GM21423 (cell line): Measurements from ENCODE around the gene CCNE1.
"Not testable (repeated sequence)": the region's sequence is repeated elsewhere in the genome, so short reads cannot be mapped to it uniquely, and the experiment has no call there.

Source experiments
- ATAC-seq: cut with Tn5 transposase; IDR thresholded peaks from one replicate; pipeline ENCODE4 v1.9.1; 2021; ENCODE audit warnings: mild to moderate bottlenecking, moderate library complexity; ENCODE audit not compliant: unreplicated experiment

Gene CCNE1

DNA sequence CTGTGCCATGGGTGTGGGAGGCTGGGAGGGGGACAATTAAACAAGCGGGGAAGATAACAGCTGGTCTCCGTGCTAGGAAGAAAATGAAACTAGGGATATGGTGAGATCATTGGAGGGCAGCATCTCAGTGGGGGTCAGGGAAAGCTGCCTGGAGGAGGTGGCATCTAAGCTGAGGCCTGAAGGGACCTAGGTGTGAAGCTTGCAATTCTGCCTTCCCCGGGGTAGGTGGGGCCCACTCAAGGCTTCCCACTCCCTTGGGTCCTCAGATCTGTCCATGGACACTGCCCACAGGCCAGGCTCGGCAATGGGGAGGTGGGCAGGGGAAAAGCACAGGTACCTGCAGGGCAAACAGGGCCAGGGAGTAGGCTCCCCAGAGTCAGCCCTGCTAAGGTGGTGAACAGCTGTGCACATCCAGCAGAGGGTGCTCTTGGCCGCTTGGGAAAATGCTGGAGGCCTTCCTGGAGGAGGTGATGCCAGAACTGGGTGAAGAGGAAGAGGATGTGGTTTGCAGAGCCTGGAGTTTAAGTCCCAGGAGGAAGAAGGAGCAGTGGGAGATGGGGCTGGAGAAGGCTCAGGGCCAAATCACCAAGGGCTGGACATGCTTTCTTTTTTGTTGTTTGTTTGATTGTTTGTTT is 25.7 kb upstream of the CCNE1 start:
- ATAC-seq = no peak

DNA sequence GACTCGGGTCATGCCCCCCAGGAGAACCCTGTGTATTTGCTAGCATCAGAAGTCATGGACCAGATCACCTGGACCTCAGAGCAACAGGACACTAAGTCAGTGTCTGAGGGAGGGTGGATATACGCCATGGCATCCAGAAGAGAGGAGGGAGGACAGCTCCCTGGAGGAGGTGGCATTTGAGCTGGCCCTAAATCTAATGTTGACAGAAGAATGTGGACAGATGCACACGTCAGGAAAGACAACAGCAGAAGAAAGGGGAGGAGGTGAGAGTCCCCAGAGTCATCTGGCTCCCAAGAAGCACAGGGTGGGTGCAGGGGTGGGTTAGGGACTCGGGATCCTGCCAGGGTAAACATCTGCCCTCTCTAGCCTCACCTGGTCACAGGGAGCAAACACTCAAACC is 24.5 kb upstream of the CCNE1 start:
- ATAC-seq = no peak

DNA sequence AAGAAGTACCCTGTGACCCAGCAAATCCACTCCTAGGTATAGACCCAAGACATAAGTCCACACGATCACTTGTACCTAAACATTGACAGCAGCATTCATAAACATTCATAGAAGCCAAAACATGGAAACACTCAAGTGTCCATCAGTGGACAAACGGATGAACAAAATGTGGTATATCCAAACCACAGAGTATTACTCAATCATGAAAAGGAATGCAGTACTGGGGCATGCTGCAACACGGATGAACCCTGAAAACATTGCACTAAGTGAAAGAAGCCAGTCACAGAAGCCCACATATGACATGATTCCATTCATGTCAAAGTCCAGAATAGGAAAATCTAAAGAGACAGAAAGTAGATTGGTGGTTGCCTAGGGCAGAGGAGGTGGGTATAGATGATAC is 22.8 kb upstream of the CCNE1 start:
- ATAC-seq = no peak

DNA sequence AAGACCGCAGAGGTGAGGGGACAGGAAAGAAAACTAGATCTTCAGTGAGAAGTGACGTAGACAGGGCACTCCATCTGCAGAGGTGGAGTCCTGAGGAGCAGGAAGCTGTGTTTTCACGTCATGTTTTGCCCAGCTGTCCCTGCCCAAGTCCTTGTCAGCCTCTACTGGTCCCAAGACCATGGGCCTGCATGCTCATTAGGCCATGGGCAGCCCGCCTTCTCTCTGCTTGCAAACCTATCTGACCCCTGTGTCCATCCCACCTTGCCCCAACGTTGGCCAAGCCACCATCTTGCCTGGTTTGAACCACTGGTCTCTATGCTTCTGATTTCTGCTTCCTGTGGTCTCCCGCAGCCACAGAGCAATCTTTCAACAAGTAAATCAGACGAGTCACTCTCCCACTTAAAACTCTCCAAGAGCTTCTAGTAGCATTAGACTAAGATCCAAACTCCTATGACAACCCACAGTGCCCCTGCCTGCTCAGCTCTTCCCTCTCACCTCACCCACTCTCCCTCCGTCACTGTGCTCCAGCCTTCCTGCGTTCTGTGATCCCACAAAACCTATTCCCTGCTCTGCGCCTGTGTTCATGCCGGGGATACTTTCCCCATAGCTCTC is 18.6 kb upstream of the CCNE1 start:
- ATAC-seq = no peak

DNA sequence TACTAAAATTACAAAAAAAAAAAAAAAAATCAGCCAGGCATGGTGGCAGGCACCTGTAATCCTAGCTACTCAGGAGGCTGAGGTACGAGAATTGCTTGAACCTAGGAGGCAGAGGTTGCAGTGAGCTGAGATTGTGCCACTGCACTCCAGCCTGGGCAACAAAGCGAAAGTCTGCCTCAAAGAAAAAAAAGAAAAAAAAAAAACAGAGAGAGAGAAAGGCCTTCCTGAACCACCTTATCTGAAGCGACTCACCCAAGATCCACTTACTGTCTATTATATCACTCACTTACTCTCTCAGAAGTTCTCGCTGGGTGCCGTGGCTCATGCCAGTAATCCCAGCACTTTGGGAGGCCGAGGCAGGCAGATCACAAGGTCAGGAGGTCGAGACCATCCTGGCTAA is 17.3 kb upstream of the CCNE1 start:
- ATAC-seq = not testable (repeated sequence)

DNA sequence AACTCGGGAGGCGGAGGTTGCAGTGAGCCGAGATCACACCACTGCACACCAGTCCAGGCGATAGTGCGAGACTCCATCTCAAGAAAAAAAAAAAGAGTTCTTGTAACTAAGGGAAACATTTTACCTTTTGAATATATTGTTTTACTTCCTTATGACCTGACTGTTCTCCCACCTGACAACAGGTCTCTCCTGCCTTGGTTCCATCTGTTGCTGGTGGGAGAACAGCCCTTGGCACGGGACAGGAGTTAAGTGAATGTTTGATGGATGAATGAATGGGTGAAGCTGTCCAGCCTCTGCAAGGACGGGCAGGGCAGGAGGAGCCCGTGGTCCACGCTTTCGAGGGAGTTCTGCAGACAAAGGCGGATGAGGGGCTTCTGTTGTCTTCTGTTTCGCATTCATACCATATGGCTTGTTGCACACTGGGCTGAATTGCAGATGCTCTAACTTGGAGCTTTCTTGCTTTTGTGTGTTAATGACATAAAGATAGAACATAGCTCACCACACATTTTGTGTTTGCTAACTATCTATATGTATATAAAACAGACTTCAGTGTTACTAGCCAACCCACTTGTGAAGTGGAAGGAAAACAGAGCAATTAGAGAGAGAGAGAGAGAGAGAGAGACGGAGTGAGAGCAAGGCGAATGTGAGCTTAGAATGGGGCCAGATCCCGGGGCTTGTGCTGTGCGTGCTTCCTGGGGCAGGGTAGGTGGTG is 16.2 kb upstream of the CCNE1 start:
- ATAC-seq = no peak

DNA sequence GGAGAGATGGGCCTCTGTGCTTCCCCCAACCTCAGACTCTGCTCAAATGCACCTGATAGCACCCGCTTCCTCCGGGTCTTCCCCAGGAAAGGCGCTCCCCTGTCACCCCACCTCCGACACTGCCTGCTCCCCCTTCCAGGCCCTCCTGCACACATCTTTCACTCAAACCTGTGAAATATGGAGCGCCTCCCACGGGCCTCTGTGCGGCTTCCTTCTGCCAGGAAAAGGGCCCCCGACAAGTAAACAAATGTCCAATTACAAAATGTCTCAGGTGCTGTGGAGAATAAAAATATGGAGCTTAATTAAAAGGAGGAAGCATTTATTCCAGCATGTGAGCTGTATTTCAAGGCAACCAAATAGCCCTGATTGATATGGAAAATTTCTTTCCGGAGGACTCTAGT is 15.6 kb upstream of the CCNE1 start:
- ATAC-seq = no peak

DNA sequence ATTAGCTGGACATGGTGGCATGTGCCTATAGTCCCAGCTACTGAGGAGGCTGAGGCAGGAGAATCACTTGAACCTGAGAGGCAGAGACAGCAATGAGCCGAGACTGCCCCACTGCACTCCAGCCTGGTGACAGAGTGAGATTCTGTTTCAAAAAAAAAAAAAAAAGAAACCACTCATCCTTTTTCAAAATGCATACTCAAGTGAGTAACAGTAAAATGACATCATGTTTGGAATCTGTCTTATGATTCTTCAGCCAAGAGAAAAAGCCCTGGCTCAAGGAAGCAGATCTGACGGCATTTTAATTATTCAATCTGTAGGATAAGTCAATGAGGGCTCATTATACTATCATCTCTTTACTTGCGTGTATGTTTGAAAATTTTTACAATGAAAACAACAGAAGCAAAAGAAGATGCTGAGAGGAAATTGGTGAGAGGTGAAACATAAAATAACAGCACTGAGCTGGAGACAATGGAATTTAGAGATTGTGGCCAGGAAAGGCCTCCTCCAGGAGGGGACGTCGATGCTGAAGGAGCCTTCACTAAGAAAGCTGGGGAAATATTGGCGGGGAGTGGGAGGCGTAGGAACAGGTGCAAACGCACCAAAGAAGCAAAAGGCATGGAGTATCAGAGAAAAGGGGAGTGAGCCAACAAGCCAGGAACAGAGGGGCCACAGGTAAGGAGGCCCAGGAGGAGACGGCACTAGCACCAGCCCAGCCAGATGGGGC is 12.9 kb upstream of the CCNE1 start:
- ATAC-seq = no peak

DNA sequence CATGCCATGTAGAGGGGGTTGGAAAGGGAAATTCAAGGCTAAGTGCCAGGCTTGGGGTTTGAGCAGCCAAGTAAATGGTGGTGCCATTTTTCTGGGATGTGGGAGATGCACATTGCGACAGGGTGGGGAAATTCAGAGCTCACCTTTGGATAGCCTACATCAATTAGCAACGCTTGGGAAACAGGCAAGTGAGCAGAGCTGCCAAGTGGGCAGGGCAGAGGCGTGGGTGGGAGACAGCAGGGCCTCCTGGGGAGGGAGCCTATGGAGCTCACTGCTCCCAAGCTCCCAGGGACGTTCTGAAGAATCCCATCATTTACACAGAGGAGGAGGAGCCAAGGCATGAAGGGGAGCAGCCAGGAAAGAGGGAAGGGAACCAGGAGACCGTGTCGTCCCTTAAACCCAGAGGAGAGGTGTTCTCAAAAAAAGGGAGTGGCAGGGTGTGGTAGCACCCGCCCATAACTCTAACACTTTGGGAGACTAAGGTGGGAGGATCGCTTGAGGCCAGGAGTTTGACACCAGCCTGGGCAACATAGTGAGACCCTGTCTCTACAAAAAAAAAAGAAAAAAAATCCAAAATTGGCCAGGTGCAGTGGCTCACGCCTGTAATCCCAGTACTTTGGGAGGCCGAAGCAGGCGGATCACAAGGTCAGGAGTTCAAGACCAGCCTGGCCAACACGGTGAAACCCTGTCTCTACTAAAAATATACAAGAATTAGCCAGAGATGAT is 11.5 kb upstream of the CCNE1 start:
- no peak for ATAC-seq

DNA sequence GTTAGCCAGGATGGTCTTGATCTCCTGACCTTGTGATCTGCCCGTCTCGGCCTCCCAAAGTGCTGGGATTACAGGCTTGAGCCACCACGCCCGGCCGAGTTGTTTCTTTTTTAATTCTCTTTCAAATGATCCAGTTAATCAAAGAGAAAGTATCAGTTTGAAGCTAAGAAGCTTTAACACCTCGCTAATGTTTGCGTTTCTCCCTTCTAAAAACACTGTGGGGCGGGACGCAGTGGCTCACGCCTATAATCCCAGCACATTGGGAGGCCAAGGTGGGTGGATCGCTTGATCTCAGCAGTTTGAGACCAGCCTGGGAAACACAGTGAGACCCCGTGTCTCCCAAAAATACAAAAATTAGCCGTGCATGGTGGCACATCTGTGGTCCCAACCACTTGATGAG is 7.8 kb upstream of the CCNE1 start:
- ATAC-seq = not testable (repeated sequence)

DNA sequence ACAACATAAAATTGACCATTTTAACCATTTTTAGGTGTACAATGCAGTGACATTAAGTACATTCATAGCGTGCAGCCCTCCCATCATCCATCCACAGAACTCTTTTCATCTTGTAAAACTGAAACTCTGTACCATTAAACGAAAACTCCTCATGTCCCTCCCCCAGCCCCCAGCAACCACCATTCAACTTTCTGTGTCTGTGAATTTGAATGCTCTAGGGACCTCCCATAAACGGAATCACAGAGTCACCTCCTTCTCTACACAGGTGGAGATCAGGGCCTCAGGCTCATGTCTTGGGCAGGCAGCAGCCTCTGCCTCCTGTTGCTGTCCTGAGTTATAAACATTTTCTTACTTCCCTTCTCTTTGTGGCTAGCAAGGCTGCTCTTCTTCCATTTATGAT is 7.3 kb upstream of the CCNE1 start:
- no peak for ATAC-seq

DNA sequence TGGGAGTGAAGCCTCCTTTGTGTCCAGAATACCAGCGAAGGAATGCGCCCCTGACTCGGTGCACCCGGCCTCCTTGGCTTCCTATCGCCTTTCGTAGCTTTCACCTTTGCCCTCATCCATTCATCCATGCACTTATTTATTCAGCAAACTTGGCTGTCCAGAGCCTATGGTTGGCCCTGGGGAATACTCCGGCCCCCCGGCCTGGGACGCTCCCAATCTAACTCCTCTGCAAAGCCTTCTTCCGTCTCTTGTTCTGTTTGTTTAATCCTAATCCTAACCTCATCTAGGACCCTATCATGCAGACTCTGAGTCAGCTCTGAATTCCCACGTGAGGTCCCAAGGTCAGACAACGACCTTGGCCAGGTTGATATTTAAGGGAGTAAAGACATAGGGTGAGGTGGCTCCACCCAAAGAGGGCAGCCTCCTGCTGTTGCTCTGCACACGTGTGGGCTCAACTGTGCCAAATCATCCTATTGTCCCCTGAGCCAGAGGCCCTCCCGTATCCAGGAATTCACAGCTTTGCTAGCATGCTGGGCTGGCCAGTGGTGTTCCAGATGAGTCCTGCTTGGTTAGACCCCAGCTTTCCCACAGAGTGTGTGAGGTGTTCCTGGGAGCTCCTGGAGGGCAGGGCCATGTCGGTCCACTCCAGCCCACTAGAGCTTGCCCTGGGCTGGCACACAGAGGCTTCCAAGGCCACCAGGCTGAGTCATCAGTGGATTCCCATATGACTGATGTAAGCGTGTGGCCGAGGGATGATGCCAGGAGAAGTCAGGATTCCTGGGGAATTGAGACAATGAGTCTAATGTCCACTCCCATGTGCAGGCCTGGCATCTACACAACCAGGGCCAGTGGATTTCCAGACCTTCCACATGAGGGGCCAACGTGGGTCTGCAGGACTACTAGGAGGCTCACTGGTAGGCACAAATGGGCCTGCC is 6.5 kb upstream of the CCNE1 start:
- ATAC-seq = no peak

DNA sequence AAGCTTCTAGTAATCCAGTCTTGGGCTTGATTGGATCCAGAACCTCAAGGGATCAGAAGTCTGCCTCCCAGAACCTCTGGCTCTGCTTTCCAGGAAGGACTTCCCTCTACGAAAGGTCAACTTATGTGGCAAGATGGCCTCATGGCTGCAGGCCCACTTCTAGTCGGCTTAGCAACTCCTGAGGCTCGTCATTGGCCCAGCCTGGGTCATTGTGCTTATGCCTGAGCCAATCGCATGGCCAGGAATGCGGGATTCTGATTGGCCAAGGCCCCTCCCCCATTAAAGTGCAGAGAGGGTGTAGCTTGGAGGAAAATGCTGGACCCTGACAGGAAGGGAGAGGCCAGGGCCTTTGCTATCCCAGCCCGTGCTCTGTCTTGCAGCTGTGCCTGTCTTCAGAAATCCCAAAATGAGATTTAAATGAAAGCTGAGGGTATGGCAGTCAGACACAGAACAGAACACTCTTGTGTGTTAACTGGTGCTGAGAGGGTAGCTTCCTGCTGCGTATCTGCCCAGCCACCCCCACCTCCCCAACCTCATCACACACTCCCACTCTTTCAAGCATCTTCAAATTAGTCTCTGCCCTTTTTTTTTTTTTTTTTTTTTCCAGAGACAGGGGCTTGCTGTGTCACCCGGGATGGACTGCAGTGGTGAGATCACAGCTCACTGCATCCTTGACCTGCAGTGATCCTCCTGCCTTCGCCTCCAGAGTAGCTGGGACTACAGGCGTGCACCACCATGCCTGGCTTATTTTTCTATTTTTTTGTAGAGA is 5.5 kb upstream of the CCNE1 start:
- ATAC-seq = no peak

DNA sequence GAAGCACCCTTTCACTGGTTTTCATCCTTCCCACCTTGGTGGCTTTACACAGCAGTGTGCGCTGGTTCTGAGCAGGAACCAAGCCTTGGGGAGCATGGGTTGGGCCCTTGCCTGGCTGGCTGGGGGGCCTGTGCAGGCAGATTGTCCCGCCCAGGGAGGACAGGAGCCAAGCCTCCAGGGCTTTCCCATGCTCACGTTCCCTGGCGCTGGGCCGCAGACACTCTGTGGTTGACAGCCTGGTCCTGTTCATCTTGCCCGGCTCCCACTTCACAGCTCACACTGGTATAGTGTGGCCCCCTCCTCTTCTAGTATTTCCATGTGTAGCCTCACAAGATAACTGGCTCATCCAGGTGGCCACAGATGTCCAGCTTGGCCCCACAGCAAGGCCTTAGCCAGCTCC is 4.6 kb upstream of the CCNE1 start:
- ATAC-seq = no peak

DNA sequence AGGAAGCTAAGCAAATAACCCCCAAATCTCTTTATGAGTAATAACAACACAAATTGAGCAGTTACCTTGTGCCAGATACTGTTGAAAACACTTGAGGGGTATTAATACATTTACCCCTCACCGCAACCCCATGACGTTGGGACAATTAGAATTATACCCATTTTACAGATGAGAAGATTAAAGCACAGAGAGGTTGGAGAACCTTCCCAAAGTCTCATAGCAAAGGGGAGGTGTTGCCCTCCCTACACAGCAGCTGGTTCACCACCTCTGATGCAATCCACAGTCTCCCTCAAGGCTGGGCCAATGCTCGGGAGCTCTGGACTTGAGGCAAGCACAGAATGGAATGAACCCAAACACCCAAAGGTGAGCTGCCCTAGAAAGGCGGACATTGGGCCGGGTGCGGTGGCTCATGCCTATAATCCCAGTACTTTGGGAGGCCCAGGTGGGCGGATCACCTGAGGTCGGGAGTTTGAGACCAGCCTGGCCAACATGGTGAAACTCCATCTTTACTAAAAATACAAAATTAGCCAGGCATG is 3.9 kb upstream of the CCNE1 start:
- no peak for ATAC-seq

DNA sequence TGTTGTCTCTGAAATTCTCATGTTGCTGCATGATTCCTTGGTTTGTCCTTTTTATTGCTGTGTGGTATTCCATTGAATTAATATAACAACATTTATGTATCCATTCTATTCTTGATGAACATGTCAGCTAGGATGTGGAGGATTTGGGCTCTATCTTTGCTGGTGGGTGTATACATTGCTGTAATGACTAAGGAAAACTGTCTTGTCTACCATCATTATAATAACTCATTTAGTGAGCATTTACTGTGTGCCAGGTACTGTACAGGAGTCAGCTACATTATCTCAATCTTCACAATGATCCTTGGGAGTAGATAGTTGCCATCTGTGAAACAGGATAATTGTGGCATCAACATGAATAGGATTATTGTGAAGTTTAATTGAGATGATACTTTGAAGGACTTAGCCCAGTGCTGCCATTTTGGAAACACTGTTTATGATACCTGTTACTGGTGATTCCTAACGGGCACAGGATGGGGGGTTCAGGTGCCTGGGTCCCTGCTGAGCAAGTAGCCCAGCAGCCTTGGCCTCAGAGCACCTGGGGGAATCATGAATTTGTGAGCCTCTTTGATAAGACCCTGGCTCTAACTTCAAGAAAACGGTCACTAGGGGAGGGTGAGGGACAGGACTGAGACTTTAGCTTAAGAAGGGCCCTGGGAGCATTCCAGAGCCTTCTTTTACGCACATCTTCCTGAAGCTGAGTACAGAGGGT is 1.8 kb upstream of the CCNE1 start:
- no peak for ATAC-seq

DNA sequence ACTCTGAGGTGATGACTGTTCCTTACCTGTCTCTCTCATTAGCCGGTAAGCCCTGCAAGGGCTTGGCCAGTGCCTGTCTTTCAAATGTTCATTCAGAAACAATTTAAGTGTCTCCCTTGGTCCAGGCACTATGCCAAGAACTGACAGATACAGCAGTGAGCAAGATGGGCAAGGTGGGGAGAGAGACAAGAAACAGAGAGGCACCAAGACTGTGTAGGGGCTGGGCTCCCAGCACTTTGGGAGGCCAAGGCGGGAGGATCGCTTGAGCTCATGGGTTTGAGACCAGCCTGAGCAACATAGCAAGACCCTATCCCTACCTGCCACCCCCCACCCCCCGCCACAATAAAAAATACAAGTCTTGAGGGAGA is 1.3 kb upstream of the CCNE1 start:
- no peak for ATAC-seq

DNA sequence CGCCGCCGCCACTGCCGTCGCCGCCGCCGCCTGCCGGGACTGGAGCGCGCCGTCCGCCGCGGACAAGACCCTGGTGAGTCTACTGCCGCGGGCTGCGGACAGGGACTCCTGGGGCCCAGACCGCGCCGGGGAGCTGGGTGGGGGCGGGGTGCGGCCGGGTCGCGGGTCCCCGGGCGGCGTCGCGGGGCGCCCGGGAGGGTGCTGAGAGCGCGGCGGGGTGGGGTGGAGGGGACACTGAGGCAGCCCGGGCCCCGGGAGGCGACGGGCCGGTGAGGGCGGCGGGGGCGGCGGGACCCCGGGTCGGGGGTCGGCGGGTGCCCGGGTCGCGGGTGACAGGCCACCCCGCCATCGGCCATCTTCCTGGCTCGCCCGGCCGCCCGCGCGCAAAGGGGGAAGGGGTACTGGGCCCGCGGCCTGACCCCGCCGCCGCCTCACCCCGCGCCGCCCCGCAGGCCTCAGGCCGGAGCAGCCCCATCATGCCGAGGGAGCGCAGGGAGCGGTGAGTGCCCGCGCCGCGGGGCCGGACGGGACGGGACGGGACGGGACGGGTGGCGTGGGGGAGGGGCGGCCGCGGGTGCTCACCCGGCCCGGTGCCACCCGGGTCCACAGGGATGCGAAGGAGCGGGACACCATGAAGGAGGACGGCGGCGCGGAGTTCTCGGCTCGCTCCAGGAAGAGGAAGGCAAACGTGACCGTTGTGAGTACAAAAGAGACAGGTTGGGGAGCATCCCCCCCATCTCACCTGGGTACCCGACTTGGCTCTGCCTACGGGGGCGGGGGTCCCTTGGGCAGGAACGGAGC is 489 bp downstream of the CCNE1 start:
- ATAC-seq = no peak
